Occipital lobe (tissue), 1 donor: ENCODE results near the gene NKAP. TPM values are rescaled to one million over a fixed set of nuclear protein-coding genes. Genes with fewer than 3 reads are reported as not detected.

ENCODE experiments used
- total RNA-seq: library from RNA; depleted of rRNA; stranded (reverse); fragments of >200 nt; gene quantifications from one replicate; pipeline ENCODE4 v1.2.3, GENCODE V29; 2014

The NKAP gene
- total RNA-seq, 1 donor from 2014 or later, result 8.9 TPM

Other genes with a start within 250 kb of the NKAP start
- gene SOWAHD, start 185.2 kb downstream of the NKAP start, total RNA-seq, result not detected
- gene RPL39, start 152.1 kb downstream of the NKAP start, total RNA-seq, result 2,835 TPM
- 3.0 TPM for gene UPF3B, start 90.8 kb downstream of the NKAP start, total RNA-seq
- gene RNF113A, start 72.0 kb downstream of the NKAP start, total RNA-seq, result 13.7 TPM
- gene NDUFA1, start 71.9 kb downstream of the NKAP start, total RNA-seq, result 28.1 TPM
- gene AKAP14, start 47.9 kb downstream of the NKAP start, total RNA-seq, result 1.4 TPM
- not detected for gene RHOXF2B, start 133.9 kb upstream of the NKAP start, total RNA-seq
- not detected for gene RHOXF1, start 172.2 kb upstream of the NKAP start, total RNA-seq
- not detected for gene RHOXF2, start 214.9 kb upstream of the NKAP start, total RNA-seq